ENCODE measurements around the gene RTBDN. TPM values are rescaled to one million over a fixed set of nuclear protein-coding genes. Genes with fewer than 3 reads are reported as not detected.

The RTBDN gene
- polyA plus RNA-seq, 4 donors: 0.64 to 1.7 (median 0.67) TPM; not detected in 1

GRCh38 chr19:12842511-12842910 lies 8.1 kb upstream of the RTBDN start:
- 91 to 92% (median 91%) methylated on average over 18 of the region's 18 CpGs for WGBS, 3 donors
- FAIRE-seq: no peak
- no peak overlapping the region for H3K27ac ChIP-seq (ENCODE audit: low read depth in 1 of 3, low read length in 2 of 3)
- peaks cover 0 to 12% (median 0%) of the 10 kb centered on the region in 3 donors for H3K4me1 ChIP-seq (ENCODE audit: control insufficient read depth in 3 of 3, insufficient read depth in 2 of 3, low read depth in 1 of 3, low read length in 2 of 3)
- H3K36me3 ChIP-seq (ENCODE audit: control insufficient read depth in 3 of 3, insufficient read depth in 2 of 3, low read depth in 1 of 3, low read length in 3 of 3): no peaks in the 10 kb centered on the region
- H3K27me3 ChIP-seq (ENCODE audit: control insufficient read depth in 3 of 3, insufficient read depth in 3 of 3, low read length in 3 of 3): peaks cover 3 to 72% (median 32%) of the 10 kb centered on the region in 3 donors
- no peak overlapping the region for H3K4me3 ChIP-seq (ENCODE audit: low read depth in 1 of 3, low read length in 3 of 3)
- H3K9me3 ChIP-seq (ENCODE audit: control insufficient read depth in 2 of 2, insufficient read depth in 1 of 2, low read depth in 1 of 2, low read length in 1 of 2): no peaks in the 10 kb centered on the region
- DNase-seq: no peak

- Histone ChIP-seq H3K36me3 (ENCODE audit: control insufficient read depth in 3 of 3, insufficient read depth in 2 of 3, low read depth in 1 of 3, low read length in 3 of 3) (no peaks in the 10 kb centered on the region), H3K4me1 (ENCODE audit: control insufficient read depth in 3 of 3, insufficient read depth in 2 of 3, low read depth in 1 of 3, low read length in 2 of 3) (peaks cover 0 to 8% (median 0%) of the 10 kb centered on the region in 3 donors), H3K4me3 (ENCODE audit: low read depth in 1 of 3, low read length in 3 of 3) (peak overlapping the region in 1 of 3 donors; percentile 11), H3K9me3 (ENCODE audit: control insufficient read depth in 2 of 2, insufficient read depth in 1 of 2, low read depth in 1 of 2, low read length in 1 of 2) (no peaks in the 10 kb centered on the region), H3K27ac (ENCODE audit: low read depth in 1 of 3, low read length in 2 of 3) (no peak overlapping the region), H3K27me3 (ENCODE audit: control insufficient read depth in 3 of 3, insufficient read depth in 3 of 3, low read length in 3 of 3) (peaks cover 3 to 73% (median 39%) of the 10 kb centered on the region in 3 donors)
- peak in 1 of 2 donors; percentile 43 for DNase-seq
- FAIRE-seq: no peak
- WGBS, 3 donors: 3 to 6% (median 4%) methylated on average over 29 of the region's 29 CpGs
Measured at GRCh38 chr19:12841094-12841493, 6.7 kb upstream of the RTBDN start.

- 20 to 24% (median 23%) methylated on average over 42 to 43 of the region's 43 CpGs for WGBS, 3 donors
- H3K27me3 ChIP-seq (ENCODE audit: control insufficient read depth in 3 of 3, insufficient read depth in 3 of 3, low read length in 3 of 3): peaks cover 3 to 79% (median 46%) of the 10 kb centered on the region in 3 donors
- H3K9me3 ChIP-seq (ENCODE audit: control insufficient read depth in 2 of 2, insufficient read depth in 1 of 2, low read depth in 1 of 2, low read length in 1 of 2): no peaks in the 10 kb centered on the region
- H3K4me1 ChIP-seq (ENCODE audit: control insufficient read depth in 3 of 3, insufficient read depth in 2 of 3, low read depth in 1 of 3, low read length in 2 of 3): peaks cover 0 to 8% (median 0%) of the 10 kb centered on the region in 3 donors
- DNase-seq (peak; percentile 61 to 65), FAIRE-seq (no peak)
- no peaks in the 10 kb centered on the region for H3K36me3 ChIP-seq (ENCODE audit: control insufficient read depth in 3 of 3, insufficient read depth in 2 of 3, low read depth in 1 of 3, low read length in 3 of 3)
- no peak overlapping the region for H3K27ac ChIP-seq (ENCODE audit: low read depth in 1 of 3, low read length in 2 of 3)
- H3K4me3 ChIP-seq (ENCODE audit: low read depth in 1 of 3, low read length in 3 of 3): peak overlapping the region in 1 of 3 donors; percentile 11
Measured at GRCh38 chr19:12840091-12841079, 6.0 kb upstream of the RTBDN start.

- no peak overlapping the region for H3K27ac ChIP-seq (ENCODE audit: low read depth in 1 of 3, low read length in 2 of 3)
- no peaks in the 10 kb centered on the region for H3K36me3 ChIP-seq (ENCODE audit: control insufficient read depth in 3 of 3, insufficient read depth in 2 of 3, low read depth in 1 of 3, low read length in 3 of 3)
- no peak for DNase-seq
- FAIRE-seq: no peak
- H3K4me1 ChIP-seq (ENCODE audit: control insufficient read depth in 3 of 3, insufficient read depth in 2 of 3, low read depth in 1 of 3, low read length in 2 of 3): peaks cover 0 to 8% (median 0%) of the 10 kb centered on the region in 3 donors
- H3K27me3 ChIP-seq (ENCODE audit: control insufficient read depth in 3 of 3, insufficient read depth in 3 of 3, low read length in 3 of 3): peaks cover 3 to 87% (median 59%) of the 10 kb centered on the region in 3 donors
- 15 to 24% (median 15%) methylated on average over 19 to 21 of the region's 21 CpGs for WGBS, 3 donors
- H3K9me3 ChIP-seq (ENCODE audit: control insufficient read depth in 2 of 2, insufficient read depth in 1 of 2, low read depth in 1 of 2, low read length in 1 of 2): peaks cover 0 to 5% of the 10 kb centered on the region in 2 donors
- H3K4me3 ChIP-seq (ENCODE audit: low read depth in 1 of 3, low read length in 3 of 3): peak overlapping the region in 2 of 3 donors; percentile 18 to 31
Measured at GRCh38 chr19:12838886-12839756, 4.7 kb upstream of the RTBDN start.

GRCh38 chr19:12838182-12838885 lies 4.0 kb upstream of the RTBDN start, which contains the start of gene MAST1:
MAST1 (plus strand) TSS chr19:12838515; CDS start chr19:12838573, 58 bp downstream.
- H3K27ac ChIP-seq (ENCODE audit: low read depth in 1 of 3, low read length in 2 of 3): no peak within 1 kb of the TSS
- no peaks in the 10 kb centered on the region for H3K36me3 ChIP-seq (ENCODE audit: control insufficient read depth in 3 of 3, insufficient read depth in 2 of 3, low read depth in 1 of 3, low read length in 3 of 3)
- peak within 1 kb of the TSS in 2 of 3 donors; percentile 18 to 31 for H3K4me3 ChIP-seq (ENCODE audit: low read depth in 1 of 3, low read length in 3 of 3)
- DNase-seq: peak; percentile 29 to 72
- H3K9me3 ChIP-seq (ENCODE audit: control insufficient read depth in 2 of 2, insufficient read depth in 1 of 2, low read depth in 1 of 2, low read length in 1 of 2): peaks cover 0 to 5% of the 10 kb centered on the region in 2 donors
- no peak for FAIRE-seq
- H3K27me3 ChIP-seq (ENCODE audit: control insufficient read depth in 3 of 3, insufficient read depth in 3 of 3, low read length in 3 of 3): peaks cover 3 to 89% (median 60%) of the 10 kb centered on the region in 3 donors
- H3K4me1 ChIP-seq (ENCODE audit: control insufficient read depth in 3 of 3, insufficient read depth in 2 of 3, low read depth in 1 of 3, low read length in 2 of 3): peaks cover 0 to 8% (median 2%) of the 10 kb centered on the region in 3 donors
- 1% methylated on average over 30 to 69 of the region's 69 CpGs for WGBS, 3 donors

- 41 to 66% (median 55%) methylated on average over 4 of the region's 4 CpGs for WGBS, 3 donors
- FAIRE-seq (no peak), DNase-seq (no peak)
- peaks cover 0 to 8% (median 7%) of the 10 kb centered on the region in 3 donors for H3K4me1 ChIP-seq (ENCODE audit: control insufficient read depth in 3 of 3, insufficient read depth in 2 of 3, low read depth in 1 of 3, low read length in 2 of 3)
- no peak overlapping the region for H3K4me3 ChIP-seq (ENCODE audit: low read depth in 1 of 3, low read length in 3 of 3)
- no peak overlapping the region for H3K27ac ChIP-seq (ENCODE audit: low read depth in 1 of 3, low read length in 2 of 3)
- peaks cover 3 to 96% (median 66%) of the 10 kb centered on the region in 3 donors for H3K27me3 ChIP-seq (ENCODE audit: control insufficient read depth in 3 of 3, insufficient read depth in 3 of 3, low read length in 3 of 3)
- no peaks in the 10 kb centered on the region for H3K36me3 ChIP-seq (ENCODE audit: control insufficient read depth in 3 of 3, insufficient read depth in 2 of 3, low read depth in 1 of 3, low read length in 3 of 3)
- peaks cover 0 to 5% of the 10 kb centered on the region in 2 donors for H3K9me3 ChIP-seq (ENCODE audit: control insufficient read depth in 2 of 2, insufficient read depth in 1 of 2, low read depth in 1 of 2, low read length in 1 of 2)
Measured at GRCh38 chr19:12837225-12837624, 2.8 kb upstream of the RTBDN start.

GRCh38 chr19:12836529-12836863 lies 2.1 kb upstream of the RTBDN start:
- peaks cover 0 to 5% of the 10 kb centered on the region in 2 donors for H3K9me3 ChIP-seq (ENCODE audit: control insufficient read depth in 2 of 2, insufficient read depth in 1 of 2, low read depth in 1 of 2, low read length in 1 of 2)
- peaks cover 3 to 93% (median 61%) of the 10 kb centered on the region in 3 donors for H3K27me3 ChIP-seq (ENCODE audit: control insufficient read depth in 3 of 3, insufficient read depth in 3 of 3, low read length in 3 of 3)
- no peak overlapping the region for H3K27ac ChIP-seq (ENCODE audit: low read depth in 1 of 3, low read length in 2 of 3)
- peaks cover 0 to 8% (median 7%) of the 10 kb centered on the region in 3 donors for H3K4me1 ChIP-seq (ENCODE audit: control insufficient read depth in 3 of 3, insufficient read depth in 2 of 3, low read depth in 1 of 3, low read length in 2 of 3)
- no peak overlapping the region for H3K4me3 ChIP-seq (ENCODE audit: low read depth in 1 of 3, low read length in 3 of 3)
- WGBS, 3 donors: 3 to 6% (median 5%) methylated on average over 6 of the region's 6 CpGs
- FAIRE-seq (no peak), DNase-seq (no peak)
- H3K36me3 ChIP-seq (ENCODE audit: control insufficient read depth in 3 of 3, insufficient read depth in 2 of 3, low read depth in 1 of 3, low read length in 3 of 3): no peaks in the 10 kb centered on the region

All from small intestine (tissue), 7 donors.